Neural progenitor cell (in vitro differentiated cells): ENCODE data around the gene PPM1A.

ENCODE experiments used
- EZH2 ChIP-seq: fragments of 200-600 bp; sonication (generic); IDR thresholded peaks from 2 replicates; pipeline ENCODE4 v1.6.1; 2017; ENCODE audit warnings: antibody characterized with exemption, mild to moderate bottlenecking, moderate library complexity
- EZH2phosphoT487 ChIP-seq: fragments of 200-600 bp; sonication (generic); IDR thresholded peaks from 2 replicates; pipeline ENCODE4 v1.6.1; 2017; ENCODE audit warnings: antibody characterized with exemption
- TF ChIP-seq, protein P1 (sequence below): fragments of 200-600 bp; sonication (generic); IDR thresholded peaks from 2 replicates; pipeline ENCODE4 v1.5.1; 2017; ENCODE audit warnings: antibody characterized with exemption, mild to moderate bottlenecking

DNA sequence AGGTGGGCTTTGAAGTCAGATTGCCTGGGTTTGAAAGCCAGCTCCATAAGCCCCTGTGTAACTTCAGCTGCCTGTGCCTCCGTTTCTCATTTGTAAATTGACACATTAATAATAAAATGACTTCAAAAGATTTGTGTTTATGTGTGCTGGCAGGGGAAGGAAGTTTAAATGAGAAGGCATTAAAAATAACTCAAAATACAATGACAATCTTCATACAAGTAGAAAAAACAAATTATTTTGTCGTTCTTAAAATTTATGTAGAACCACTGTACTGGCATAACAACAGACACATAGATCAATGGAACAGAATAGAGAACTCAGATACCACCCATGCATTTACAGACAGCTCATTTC is 83.0 kb downstream of the PPM1A start:
- TF ChIP-seq, protein P1, sequence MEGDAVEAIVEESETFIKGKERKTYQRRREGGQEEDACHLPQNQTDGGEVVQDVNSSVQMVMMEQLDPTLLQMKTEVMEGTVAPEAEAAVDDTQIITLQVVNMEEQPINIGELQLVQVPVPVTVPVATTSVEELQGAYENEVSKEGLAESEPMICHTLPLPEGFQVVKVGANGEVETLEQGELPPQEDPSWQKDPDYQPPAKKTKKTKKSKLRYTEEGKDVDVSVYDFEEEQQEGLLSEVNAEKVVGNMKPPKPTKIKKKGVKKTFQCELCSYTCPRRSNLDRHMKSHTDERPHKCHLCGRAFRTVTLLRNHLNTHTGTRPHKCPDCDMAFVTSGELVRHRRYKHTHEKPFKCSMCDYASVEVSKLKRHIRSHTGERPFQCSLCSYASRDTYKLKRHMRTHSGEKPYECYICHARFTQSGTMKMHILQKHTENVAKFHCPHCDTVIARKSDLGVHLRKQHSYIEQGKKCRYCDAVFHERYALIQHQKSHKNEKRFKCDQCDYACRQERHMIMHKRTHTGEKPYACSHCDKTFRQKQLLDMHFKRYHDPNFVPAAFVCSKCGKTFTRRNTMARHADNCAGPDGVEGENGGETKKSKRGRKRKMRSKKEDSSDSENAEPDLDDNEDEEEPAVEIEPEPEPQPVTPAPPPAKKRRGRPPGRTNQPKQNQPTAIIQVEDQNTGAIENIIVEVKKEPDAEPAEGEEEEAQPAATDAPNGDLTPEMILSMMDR, result no peak
- TF ChIP-seq EZH2phosphoT487 (no peak), EZH2 (no peak)
